Stimulated activated CD8-positive, alpha-beta memory T cell treated with anti-CD3 and anti-CD28 coated beads, Interleukin-4, amount 100 ng/mL, for 24 hours (primary cell): Measurements from ENCODE around the gene EPHA5.
"Not testable (repeated sequence)": the region's sequence is repeated elsewhere in the genome, so short reads cannot be mapped to it uniquely, and the experiment has no call there.

ENCODE experiments used
- DNase-seq: peaks from one replicate; pipeline ENCODE4 v3.0.0-alpha.2; 2020; ENCODE audit warnings: low read depth

Gene EPHA5

GRCh38 chr4:65367306-65367705 is 303.0 kb downstream of the EPHA5 start:
- DNase-seq, result no peak

DNA sequence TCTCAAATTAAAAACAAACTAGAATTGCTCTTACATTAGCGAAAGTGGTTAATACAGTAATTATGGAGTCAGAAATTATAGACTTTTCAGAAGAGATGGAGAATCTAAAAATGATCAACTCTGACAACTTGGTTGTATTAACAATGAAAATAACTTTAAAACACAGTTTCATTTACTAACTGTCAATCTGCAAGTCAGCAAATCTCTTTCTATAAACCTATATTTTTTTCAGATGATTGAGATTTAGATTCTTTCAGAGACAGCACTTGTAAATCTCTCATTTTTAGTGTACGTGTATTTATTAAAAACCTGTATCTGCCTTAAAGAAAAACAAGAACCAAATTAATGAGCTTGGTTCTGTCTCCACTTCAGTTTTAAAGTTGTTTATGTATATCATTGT is 311.4 kb downstream of the EPHA5 start:
- DNase-seq, result no peak

DNA sequence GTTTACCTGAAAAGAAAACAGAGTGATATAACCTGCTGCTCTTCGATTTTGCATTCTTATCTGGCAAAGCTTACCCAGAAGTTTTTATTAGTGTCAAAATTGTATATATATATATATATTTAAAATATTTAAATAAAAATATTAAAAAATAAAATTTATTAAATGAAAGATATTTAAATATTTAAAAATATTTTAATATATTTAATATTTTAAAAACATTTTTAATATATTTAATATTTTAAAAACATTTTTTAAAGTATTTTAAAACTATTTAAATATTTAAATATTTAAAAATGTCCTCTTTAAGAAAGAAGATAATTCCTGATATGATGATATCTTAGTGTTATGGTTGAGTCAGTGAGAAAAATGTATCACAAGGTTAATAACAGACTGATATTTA is 317.2 kb downstream of the EPHA5 start:
- no peak for DNase-seq

DNA sequence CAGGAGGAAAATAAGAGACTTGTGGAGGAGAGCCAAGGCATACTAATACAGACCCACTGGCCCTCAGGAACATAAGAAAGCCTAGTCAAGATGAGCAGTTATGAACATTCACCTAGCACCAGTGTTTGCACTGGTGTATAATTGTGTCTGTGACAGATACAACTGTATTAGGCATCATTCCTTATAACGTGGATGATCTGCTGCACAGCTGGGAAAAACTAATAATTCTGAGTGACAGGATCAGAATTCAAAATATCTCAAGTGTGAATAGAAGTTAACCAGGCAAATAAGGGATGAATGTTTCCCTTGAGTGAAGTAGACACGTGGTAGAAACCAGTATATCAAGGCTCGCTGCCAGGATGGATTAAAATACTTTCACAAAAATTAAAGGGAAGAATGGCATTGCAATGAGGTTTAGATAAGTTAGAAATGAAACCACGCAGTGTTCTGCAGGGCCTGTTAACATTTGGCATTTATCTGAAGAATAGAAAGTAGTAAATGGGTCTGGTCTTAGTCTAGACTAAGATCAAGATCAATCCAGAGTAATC is 325.9 kb downstream of the EPHA5 start:
- no peak for DNase-seq

DNA sequence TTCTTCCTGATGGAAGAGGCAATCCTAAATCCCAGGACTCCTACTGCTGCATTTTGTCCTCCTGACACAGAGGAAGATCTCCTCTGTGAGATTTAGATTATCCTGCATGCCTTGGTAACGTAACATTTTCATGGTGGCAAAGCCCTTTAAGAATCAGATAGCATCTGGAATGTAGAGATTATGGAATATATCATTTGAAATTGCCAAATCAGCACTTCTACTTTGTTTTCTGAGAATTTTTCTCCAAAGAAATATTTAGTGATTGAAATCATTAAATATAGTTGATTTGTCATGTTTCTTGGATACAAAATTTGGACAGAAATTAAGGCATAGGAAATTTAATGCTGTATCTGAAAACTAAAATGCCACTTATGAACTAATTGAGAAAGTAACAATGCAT is 326.9 kb downstream of the EPHA5 start:
- DNase-seq, result no peak

GRCh38 chr4:65341557-65341956 is 328.7 kb downstream of the EPHA5 start:
- no peak for DNase-seq

DNA sequence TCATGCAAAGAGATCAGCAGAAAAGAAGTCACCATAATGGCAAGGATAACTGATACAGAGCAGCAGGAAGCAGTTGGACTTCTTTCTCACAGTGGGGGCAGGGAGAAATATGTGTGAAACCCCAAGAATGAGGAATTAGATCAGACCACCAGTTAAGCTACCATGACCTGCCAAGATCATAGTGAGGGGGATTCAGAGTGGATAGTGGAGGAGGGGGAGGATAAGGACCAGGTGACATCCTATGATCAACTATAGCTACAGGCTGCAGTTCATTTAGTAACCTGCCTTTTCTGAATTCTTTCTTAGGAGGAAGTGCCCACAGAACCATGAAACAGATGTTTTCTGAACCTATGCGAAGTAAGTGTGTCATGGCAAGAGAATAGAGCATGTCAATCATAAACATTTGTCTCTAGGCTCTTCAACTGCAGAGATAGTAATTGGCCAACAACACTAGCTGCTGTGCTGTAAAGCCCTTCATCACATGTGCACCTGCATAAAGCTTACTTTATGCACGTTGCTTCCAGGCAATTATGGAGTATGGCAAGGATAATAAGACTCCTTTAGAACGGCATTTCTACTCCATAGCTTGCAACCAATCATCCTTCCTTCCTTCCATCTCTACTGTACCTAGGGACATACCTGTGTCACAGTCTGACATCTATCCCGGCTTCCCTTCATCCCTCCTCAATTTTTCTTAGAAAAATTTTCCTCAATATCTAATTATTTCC is 329.7 kb downstream of the EPHA5 start:
- no peak for DNase-seq

- no peak for DNase-seq
These were observed 332.9 kb downstream of the EPHA5 start for GRCh38 chr4:65337371-65337770.

DNA sequence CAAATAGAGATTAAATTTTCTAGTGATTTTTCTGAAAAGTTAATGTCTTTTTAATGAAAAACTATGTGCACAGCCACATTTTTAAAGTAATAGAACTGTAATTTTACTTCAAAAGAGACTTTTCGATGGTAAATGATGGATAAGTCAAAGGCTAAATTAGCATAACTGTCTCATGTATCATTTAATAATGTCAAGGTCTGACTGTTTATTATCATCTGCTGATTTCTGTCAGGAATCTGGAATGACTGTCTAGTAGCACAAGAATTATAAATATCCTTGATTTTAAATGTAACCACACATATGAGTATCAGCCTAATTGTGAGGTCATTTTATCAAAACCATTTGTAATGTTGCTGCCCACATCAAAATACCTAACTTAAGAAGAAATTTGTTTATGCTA is 333.8 kb downstream of the EPHA5 start:
- DNase-seq, result no peak

- no peak for DNase-seq
These were observed 353.8 kb downstream of the EPHA5 start for GRCh38 chr4:65316534-65316933.

DNA sequence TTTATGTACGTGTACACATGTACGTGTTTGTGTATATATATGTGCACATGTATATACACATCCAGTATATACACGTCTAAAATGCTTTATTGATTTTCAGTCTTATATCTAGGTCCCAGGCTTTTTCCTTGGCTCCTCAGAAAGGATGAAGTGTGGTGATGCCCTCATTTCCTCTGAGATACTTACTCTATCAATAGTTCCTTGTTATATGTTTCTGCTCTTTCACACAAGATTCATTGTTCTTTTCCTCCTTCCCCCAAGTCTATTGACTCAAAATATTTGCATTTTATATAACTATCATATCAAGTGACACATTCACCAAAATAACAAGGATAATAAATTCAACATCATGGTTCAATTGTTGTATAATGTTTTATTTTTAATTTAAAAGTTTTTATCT is 359.2 kb downstream of the EPHA5 start:
- no peak for DNase-seq

DNA sequence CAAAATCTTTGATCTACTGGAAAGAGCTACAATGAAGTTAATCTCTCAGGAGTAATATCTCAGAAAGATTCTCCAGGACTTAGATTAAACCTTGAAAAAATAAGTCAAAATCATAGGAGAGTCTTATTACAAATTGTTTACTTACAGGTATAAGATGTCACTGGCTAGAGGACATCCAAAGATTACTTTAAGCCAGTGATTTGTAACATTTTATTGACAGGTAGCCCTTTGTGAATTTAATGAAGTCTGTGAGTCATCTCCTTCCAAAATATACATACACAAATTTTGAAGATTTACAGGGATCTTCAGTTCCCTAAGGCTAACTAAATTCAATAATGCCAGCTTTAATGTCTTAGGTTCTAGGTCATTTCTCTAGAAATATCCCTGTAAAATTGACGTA is 359.7 kb downstream of the EPHA5 start:
- DNase-seq, result no peak

- not testable (repeated sequence) for DNase-seq
These were observed 361.7 kb downstream of the EPHA5 start for GRCh38 chr4:65308626-65309025.

GRCh38 chr4:65302145-65302544 is 368.1 kb downstream of the EPHA5 start:
- no peak for DNase-seq

DNA sequence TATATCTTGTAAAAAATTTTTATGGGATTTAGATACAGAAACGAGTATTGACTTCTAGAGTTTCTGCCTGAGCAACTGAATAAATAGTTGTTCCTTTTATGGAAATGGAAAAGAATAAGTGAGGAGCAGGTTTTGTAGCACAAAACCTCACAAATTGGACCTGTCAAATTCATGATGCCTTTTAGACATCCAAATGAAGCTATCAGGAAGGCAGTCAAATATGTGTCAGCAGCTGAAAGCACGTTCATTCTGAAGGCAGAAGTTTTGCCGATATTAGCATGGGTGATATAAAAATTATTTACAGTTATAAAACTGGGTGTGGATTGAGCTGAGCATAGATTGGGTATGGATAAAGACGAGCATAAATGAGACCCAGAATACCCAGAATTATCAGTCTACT is 374.0 kb downstream of the EPHA5 start:
- DNase-seq, result no peak

GRCh38 chr4:65287071-65287470 is 383.2 kb downstream of the EPHA5 start:
- DNase-seq, result no peak
